Measurements from ENCODE around the gene RPL9.

Gene RPL9

GRCh38 chr4:39497909-39498726 is 39.4 kb upstream of the RPL9 start:
- Histone ChIP-seq H3K36me3 (peaks cover 16 to 41% (median 31%) of the 10 kb centered on the region in 3 donors), H3K9me3 (no peaks in the 10 kb centered on the region), H3K27me3 (no peaks in the 10 kb centered on the region), H3K27ac (no peak overlapping the region), H3K4me3 (no peak overlapping the region), H3K4me1 (peaks cover 0 to 18% (median 2%) of the 10 kb centered on the region in 4 donors)
- no peak for TF ChIP-seq CTCF (IDR thresholded peaks at IDR 0.05)
- intact Hi-C loops (cut with DNase I; ENCODE audit: low total_unique reads): no loop called here
- DNase-seq: no peak

- H3K36me3 ChIP-seq: peaks cover 9 to 23% (median 19%) of the 10 kb centered on the region in 3 donors
- no peak overlapping the region for H3K4me3 ChIP-seq
- no peak for TF ChIP-seq CTCF (IDR thresholded peaks at IDR 0.05)
- H3K9me3 ChIP-seq: no peaks in the 10 kb centered on the region
- no peaks in the 10 kb centered on the region for H3K27me3 ChIP-seq
- no peak overlapping the region for H3K27ac ChIP-seq
- intact Hi-C loops (cut with DNase I; ENCODE audit: low total_unique reads): no loop called here
- no peaks in the 10 kb centered on the region for H3K4me1 ChIP-seq
- peak in 1 of 2 donors; percentile 34 for DNase-seq
Observed at GRCh38 chr4:39495446-39496213, 36.9 kb upstream of the RPL9 start.

- no peak overlapping the region for H3K27ac ChIP-seq
- H3K4me3 ChIP-seq: no peak overlapping the region
- no peaks in the 10 kb centered on the region for H3K27me3 ChIP-seq
- no peaks in the 10 kb centered on the region for H3K9me3 ChIP-seq
- H3K36me3 ChIP-seq: peaks cover under 1 to 10% (median 9%) of the 10 kb centered on the region in 3 donors
- intact Hi-C loops (cut with DNase I; ENCODE audit: low total_unique reads): no loop called here
- no peak for TF ChIP-seq CTCF (IDR thresholded peaks at IDR 0.05)
- no peak for DNase-seq
- H3K4me1 ChIP-seq: no peaks in the 10 kb centered on the region
Observed at GRCh38 chr4:39494354-39494753, 35.6 kb upstream of the RPL9 start.

GRCh38 chr4:39490322-39490721 is 31.6 kb upstream of the RPL9 start:
- intact Hi-C loops (cut with DNase I; ENCODE audit: low total_unique reads): no loop called here

More at GRCh38 chr4:39490322-39490721, 31.6 kb upstream of the RPL9 start:
- DNase-seq: no peak
- Histone ChIP-seq H3K9me3 (no peaks in the 10 kb centered on the region), H3K4me3 (no peak overlapping the region), H3K4me1 (no peaks in the 10 kb centered on the region), H3K27me3 (no peaks in the 10 kb centered on the region), H3K27ac (no peak overlapping the region), H3K36me3 (no peaks in the 10 kb centered on the region)
- no peak for TF ChIP-seq CTCF (IDR thresholded peaks at IDR 0.05)

Measured in tibial artery (tissue), 4 donors.